Gastrocnemius medialis (tissue), 4 donors: ENCODE results near the gene PRDM8.
"Not testable (repeated sequence)": the region's sequence is repeated elsewhere in the genome, so short reads cannot be mapped to it uniquely, and the experiment has no call there.

Experiments used
- POLR2A ChIP-seq, 2 donors: fragments of 450-650 bp; IDR thresholded peaks; one replicate each; pipeline ENCODE4 v1.6.1; 2017; ENCODE audit warnings: antibody characterized with exemption in 2 of 2, mild to moderate bottlenecking in 2 of 2, moderate library complexity in 2 of 2
- TF ChIP-seq, protein P1 (sequence below), 5 experiments: fragments of 450-650 bp in 3 of 5; fragments of 200-600 bp in 2 of 5; sonication (generic) in 2 of 5; IDR thresholded peaks in 4 of 5; conservative IDR thresholded peaks in 1 of 5; 1 replicate in 4 of 5; 2 replicates in 1 of 5; pipeline ENCODE4 v1.5.1; 2016 to 2019; ENCODE audit warnings: antibody characterized with exemption in 5 of 5, mild to moderate bottlenecking in 3 of 5, moderate library complexity in 3 of 5

GRCh38 chr4:80177793-80178192, 19.5 kb upstream of the PRDM8 start:
- TF ChIP-seq POLR2A (IDR thresholded peaks at IDR 0.05) = not testable (repeated sequence)
- TF ChIP-seq, protein P1, sequence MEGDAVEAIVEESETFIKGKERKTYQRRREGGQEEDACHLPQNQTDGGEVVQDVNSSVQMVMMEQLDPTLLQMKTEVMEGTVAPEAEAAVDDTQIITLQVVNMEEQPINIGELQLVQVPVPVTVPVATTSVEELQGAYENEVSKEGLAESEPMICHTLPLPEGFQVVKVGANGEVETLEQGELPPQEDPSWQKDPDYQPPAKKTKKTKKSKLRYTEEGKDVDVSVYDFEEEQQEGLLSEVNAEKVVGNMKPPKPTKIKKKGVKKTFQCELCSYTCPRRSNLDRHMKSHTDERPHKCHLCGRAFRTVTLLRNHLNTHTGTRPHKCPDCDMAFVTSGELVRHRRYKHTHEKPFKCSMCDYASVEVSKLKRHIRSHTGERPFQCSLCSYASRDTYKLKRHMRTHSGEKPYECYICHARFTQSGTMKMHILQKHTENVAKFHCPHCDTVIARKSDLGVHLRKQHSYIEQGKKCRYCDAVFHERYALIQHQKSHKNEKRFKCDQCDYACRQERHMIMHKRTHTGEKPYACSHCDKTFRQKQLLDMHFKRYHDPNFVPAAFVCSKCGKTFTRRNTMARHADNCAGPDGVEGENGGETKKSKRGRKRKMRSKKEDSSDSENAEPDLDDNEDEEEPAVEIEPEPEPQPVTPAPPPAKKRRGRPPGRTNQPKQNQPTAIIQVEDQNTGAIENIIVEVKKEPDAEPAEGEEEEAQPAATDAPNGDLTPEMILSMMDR (IDR thresholded peaks at IDR 0.05 in 4 of 5, conservative IDR thresholded peaks at IDR 0.05 in 1 of 5) = not testable (repeated sequence)
